Dendritic cell treated with granulocyte-macrophage colony-stimulating factor and Interleukin-4, amounts not matched to agents 40 ng/mL and 50 ng/mL, for 4 days (primary cell): Measurements from ENCODE around the gene RGPD5.
"Not testable (repeated sequence)": the region's sequence is repeated elsewhere in the genome, so short reads cannot be mapped to it uniquely, and the experiment has no call there.

Source experiments
- H3K27ac Mint-ChIP-seq: one replicate; pipeline ENCODE4 v1.8.0; 2022; ENCODE audit warnings: mild to moderate bottlenecking, mixed read lengths
- H3K27me3 Mint-ChIP-seq: one replicate; pipeline ENCODE4 v1.8.0; 2022; ENCODE audit warnings: mild to moderate bottlenecking, mixed read lengths
- H3K36me3 Mint-ChIP-seq: one replicate; pipeline ENCODE4 v1.8.0; 2022; ENCODE audit warnings: low read depth, mixed read lengths
- H3K4me1 Mint-ChIP-seq: one replicate; pipeline ENCODE4 v1.8.0; 2022; ENCODE audit warnings: low read depth, mixed read lengths
- H3K4me3 Mint-ChIP-seq: one replicate; pipeline ENCODE4 v1.8.0; 2022; ENCODE audit warnings: mild to moderate bottlenecking, moderate library complexity, mixed read lengths
- H3K9me3 Mint-ChIP-seq: one replicate; pipeline ENCODE4 v1.8.0; 2022; ENCODE audit warnings: mixed read lengths
- intact Hi-C: fragments of 100-400 bp; cut with micrococcal nuclease; formaldehyde crosslinking; loops from one replicate; pipeline ENCODE4 v1.15.0; 2022

Gene RGPD5

DNA sequence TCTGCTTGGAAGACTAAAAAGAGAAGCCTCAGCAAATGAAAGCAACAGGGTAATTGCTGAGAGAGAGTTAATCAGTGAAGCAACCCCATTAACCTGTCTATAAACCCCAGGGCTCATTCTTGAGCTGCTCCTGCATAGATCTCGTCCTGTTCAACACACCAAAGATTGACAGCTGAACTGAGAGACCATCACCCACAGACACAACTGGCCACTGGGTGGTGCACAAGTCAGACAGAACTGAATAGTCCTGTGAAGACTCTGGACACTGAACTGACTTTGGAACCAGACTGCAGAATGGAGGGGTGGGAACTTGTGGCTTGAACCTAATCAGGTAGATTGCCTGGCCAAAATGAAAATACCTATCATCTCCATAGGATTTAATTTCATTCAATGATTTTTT is 1.4 kb upstream of the RGPD5 start:
- H3K27ac Mint-ChIP-seq, intact Hi-C loops, H3K9me3 Mint-ChIP-seq, H3K27me3 Mint-ChIP-seq, H3K4me3 Mint-ChIP-seq, H3K4me1 Mint-ChIP-seq, H3K36me3 Mint-ChIP-seq: not testable (repeated sequence)

DNA sequence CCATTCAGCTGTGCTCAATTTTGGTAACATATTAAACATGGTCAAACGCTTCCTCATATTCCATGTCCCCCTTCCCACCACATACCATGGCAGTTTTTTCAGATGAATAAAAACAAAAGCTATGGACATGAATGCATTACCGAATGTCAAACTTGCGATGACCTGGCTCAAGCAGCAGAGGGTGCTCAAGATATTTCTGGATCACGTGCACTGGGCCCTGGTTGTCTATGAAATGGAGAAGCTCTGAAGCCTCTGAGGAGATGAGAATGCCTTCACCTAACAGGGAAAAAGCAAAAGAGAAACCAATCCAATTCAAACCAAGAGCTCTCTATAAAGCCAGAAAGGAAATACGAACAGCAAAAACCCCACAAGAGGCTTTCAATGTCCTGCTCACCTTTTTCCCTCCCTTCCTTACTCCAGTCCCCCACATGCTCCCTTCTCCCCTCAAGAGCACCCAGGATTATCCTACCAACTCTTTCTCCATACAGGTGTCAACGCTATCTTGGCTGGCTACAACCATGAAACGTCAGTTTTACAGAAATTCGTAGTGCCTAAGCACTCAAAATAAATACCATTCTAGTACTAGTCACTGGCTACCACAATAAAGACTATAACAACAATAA is 77.1 kb downstream of the RGPD5 start:
- H3K27ac Mint-ChIP-seq, H3K36me3 Mint-ChIP-seq, H3K9me3 Mint-ChIP-seq, H3K27me3 Mint-ChIP-seq, H3K4me3 Mint-ChIP-seq, intact Hi-C loops, H3K4me1 Mint-ChIP-seq: not testable (repeated sequence)

DNA sequence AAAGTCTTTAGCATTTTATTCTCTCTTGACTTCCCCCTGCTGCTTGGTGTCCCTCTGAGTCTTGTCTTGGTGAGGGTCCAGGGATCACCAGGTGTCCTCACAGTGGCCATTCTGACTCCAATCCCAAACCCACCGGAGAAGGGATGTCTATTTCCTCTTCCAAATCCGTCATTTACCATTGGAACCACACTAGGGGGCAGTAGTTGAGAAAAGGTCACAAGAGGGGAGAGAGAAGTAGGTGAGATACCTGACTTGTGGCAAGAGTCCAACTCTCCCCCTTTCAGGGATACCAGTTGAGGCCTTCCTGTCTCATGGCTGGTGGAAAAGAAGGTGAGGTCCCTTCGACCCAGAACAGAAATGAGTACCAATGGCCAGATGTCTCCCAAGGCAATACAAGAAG is 82.5 kb downstream of the RGPD5 start:
- intact Hi-C loops, H3K27ac Mint-ChIP-seq, H3K9me3 Mint-ChIP-seq, H3K4me1 Mint-ChIP-seq, H3K36me3 Mint-ChIP-seq, H3K27me3 Mint-ChIP-seq, H3K4me3 Mint-ChIP-seq: not testable (repeated sequence)

DNA sequence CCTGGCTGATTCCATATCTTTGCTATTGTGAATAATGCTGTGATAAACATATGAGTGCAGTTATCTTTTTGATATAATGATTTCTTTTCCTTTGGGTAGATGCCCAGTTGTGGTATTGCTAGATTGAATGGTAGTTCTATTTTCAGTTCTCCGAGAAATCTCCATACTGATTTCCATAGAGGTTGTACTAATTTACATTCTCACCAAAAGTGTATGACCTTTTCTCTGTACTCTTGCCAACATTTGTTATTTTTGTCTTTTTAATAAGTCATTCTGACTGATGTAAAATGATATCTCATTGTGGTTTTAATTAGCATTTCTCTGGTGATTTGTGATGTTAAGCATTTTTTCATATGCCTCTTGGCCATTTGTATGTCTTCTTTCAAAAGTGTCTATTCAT is 88.0 kb downstream of the RGPD5 start:
- H3K27ac Mint-ChIP-seq, intact Hi-C loops, H3K4me3 Mint-ChIP-seq, H3K36me3 Mint-ChIP-seq, H3K9me3 Mint-ChIP-seq, H3K4me1 Mint-ChIP-seq, H3K27me3 Mint-ChIP-seq: not testable (repeated sequence)

DNA sequence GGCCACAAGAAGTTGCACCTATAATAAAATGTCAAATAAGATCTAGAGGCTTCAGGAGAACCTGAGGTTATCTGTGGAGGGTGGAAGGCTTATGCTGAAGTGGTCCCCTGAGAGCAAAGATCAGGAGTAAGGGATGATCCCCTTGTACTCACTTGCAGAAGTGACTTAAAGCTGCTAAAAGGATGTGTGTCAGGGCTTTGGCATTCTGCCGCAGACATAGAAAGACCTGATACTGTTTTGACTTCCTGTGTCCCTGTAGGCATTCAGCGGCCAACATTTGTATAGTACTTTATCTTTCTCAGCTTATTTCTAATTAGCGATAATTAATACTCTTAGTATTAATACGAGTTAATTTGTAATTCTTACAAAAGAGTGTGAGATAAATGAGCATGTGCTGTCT is 94.3 kb downstream of the RGPD5 start:
- H3K9me3 Mint-ChIP-seq, H3K4me3 Mint-ChIP-seq, H3K4me1 Mint-ChIP-seq, H3K27ac Mint-ChIP-seq, H3K27me3 Mint-ChIP-seq, intact Hi-C loops, H3K36me3 Mint-ChIP-seq: not testable (repeated sequence)

DNA sequence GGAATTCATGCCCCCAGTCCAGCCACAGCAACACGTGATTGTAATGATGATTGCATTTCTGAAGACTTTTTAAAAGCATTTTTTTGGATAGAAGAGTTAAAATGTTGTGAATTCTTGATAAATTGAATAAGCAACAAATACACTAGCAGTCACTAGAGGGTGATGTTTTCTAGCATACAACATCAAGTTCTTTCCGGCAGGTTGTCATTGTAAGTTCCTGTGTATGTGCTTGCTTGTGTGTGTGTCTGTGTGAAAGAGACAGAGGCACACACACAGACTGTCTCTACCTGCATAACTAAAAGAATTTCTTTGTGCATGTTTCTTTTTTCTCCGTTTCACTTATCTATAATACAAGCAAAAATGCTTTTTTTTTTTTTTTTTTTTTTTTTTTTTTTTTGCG is 95.8 kb downstream of the RGPD5 start:
- H3K4me3 Mint-ChIP-seq, H3K4me1 Mint-ChIP-seq, H3K27me3 Mint-ChIP-seq, H3K9me3 Mint-ChIP-seq, intact Hi-C loops, H3K27ac Mint-ChIP-seq, H3K36me3 Mint-ChIP-seq: not testable (repeated sequence)

DNA sequence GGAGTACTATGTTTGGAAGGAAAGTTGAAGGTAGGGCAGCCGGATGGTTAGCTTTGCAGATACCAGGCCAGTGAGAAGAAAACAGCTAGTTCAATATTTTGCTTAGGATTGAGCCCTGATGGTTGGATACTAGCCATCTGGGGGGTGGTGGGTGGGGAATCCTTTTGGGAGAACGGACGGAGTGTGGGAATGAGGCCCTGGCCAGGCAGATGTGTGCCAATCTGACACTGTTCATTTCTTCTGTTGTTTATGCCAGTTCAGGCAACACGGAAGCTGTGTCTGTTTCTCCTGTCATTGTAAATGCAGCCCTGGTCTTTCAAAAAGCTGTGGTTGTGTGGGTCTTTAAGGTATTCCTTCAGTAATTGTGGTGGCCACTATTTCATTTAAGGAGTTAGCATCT is 96.9 kb downstream of the RGPD5 start:
- intact Hi-C loops, H3K4me3 Mint-ChIP-seq, H3K27me3 Mint-ChIP-seq, H3K27ac Mint-ChIP-seq, H3K4me1 Mint-ChIP-seq, H3K36me3 Mint-ChIP-seq, H3K9me3 Mint-ChIP-seq: not testable (repeated sequence)

DNA sequence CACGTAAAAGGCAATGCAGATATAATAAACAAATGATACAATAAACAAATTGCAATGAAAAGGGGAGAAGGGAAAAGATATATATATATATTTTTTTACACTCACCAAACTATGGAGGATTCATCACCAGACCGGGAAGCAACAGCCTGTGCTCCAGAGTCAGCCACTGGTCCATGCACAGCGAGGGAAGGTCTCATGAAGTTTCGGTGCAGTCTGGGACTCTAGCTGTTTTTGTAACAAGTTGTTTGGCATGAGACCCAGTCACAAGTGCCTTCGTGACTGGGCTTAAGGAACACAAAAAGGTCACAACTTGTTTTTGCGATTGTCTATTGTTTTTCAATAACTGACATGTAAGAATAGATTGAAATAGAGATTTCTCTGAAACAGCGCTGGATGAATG is 99.6 kb downstream of the RGPD5 start:
- H3K9me3 Mint-ChIP-seq, H3K27me3 Mint-ChIP-seq, H3K27ac Mint-ChIP-seq, H3K36me3 Mint-ChIP-seq, H3K4me1 Mint-ChIP-seq, intact Hi-C loops, H3K4me3 Mint-ChIP-seq: not testable (repeated sequence)

DNA sequence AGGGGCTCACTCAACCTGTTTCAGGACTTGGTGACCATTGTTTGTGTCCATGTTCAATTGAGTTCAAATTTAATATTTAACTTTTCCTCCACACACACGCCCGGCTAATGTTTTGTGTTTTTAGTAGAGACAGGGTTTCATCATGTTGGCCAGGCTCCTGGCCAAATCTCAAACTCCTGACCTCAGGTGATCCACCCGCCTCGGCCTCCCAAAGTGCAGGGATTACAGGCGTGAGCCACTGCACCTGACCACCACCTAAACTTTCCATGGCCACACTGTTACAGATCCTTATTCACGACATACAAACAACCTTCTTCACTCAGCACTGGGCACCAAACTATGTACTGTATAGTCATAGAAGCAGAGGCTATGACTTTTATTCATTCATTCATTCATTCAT is 100.0 kb downstream of the RGPD5 start:
- H3K27me3 Mint-ChIP-seq, intact Hi-C loops, H3K4me3 Mint-ChIP-seq, H3K4me1 Mint-ChIP-seq, H3K36me3 Mint-ChIP-seq, H3K27ac Mint-ChIP-seq, H3K9me3 Mint-ChIP-seq: not testable (repeated sequence)

DNA sequence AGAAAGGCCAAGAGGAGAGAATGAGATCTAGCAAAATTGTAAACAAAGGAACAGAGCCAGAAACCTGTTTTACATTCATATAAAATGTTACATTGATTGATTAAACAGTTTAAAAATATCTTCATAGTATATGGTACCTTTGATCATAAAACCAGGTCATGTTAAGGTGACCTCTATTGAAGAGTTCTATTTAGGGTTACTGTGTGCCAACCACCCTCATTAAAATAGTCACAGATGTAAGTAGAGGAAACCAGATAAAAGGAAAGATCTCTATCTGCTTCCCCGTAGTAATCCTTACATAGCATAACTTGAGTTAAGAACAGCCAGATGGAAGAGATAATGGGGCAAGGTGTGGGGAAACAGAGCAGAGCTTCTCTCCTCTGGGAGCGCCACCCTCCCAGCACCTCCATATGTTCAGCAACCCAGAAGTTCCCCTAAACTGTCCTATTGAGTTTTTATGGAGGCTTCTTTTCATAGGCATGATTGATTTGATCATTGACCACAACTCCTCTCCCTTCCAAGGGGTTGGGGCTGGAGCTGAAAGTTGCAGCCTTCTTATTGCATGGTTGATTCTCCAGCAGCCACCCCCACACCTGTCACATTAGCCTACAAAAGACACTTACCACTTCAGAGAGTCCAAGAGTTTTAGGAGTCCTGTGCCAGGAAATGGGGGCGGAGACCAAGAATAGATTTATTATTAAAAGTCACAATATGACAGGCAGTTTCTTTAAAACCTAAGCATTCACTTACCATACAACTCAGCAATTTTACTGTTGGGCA is 101.2 kb downstream of the RGPD5 start:
- H3K36me3 Mint-ChIP-seq, H3K9me3 Mint-ChIP-seq, H3K27ac Mint-ChIP-seq, H3K4me1 Mint-ChIP-seq, H3K27me3 Mint-ChIP-seq, H3K4me3 Mint-ChIP-seq, intact Hi-C loops: not testable (repeated sequence)

DNA sequence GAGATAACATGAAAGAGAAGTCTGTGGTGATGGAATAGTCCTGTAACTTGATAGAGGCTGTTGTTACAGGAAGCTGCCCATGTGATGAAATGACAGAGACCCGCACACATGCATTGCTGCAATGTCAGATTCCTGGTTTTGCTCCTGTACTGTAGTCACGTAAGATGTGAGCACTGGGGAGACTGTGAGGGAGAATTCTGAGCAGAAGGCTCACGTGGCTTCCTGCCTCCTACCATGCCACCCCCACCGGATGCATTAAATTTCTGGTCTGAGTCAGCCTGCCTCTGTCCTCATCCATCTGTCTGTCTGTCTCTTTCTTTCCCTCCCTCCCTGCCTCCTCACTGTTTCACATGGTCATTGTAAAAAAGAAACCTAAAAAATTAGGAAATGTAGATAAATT is 102.1 kb downstream of the RGPD5 start:
- H3K27ac Mint-ChIP-seq, H3K36me3 Mint-ChIP-seq, intact Hi-C loops, H3K4me3 Mint-ChIP-seq, H3K4me1 Mint-ChIP-seq, H3K27me3 Mint-ChIP-seq, H3K9me3 Mint-ChIP-seq: not testable (repeated sequence)

DNA sequence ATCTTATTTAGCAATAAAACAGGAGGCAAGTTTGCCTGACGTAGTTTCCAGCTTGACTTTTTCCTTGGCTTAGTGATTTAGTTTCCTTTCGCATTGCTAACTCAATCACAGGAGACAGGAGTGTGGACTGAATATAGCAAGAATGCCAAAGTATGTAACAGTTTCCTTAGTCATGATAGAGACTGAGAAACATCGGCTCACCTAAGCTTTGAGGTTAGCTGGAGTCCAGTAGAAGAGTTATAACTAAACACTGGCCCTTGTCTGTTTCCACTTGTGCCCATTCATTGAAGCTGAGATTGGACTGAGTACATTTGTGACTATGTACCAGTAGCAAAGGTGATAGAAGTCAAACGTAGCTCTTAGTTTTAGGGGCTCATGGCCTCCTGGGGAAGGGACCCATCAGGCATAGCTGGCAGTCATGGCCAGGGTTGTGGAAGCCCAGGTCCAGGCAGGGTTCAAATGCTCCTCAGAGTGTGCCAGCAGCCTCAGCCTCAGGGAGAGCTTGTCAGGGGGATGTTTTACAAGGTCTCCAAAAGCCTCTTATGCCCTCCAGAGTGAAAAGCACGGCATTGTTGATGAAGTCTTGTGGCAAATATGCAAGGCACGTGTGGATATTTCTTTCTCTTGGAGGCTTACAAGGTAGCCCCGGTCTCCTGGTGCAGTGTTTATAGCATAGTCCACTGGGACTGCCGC is 103.8 kb downstream of the RGPD5 start:
- H3K36me3 Mint-ChIP-seq, H3K27me3 Mint-ChIP-seq, H3K4me1 Mint-ChIP-seq, H3K27ac Mint-ChIP-seq, H3K9me3 Mint-ChIP-seq, H3K4me3 Mint-ChIP-seq, intact Hi-C loops: not testable (repeated sequence)

DNA sequence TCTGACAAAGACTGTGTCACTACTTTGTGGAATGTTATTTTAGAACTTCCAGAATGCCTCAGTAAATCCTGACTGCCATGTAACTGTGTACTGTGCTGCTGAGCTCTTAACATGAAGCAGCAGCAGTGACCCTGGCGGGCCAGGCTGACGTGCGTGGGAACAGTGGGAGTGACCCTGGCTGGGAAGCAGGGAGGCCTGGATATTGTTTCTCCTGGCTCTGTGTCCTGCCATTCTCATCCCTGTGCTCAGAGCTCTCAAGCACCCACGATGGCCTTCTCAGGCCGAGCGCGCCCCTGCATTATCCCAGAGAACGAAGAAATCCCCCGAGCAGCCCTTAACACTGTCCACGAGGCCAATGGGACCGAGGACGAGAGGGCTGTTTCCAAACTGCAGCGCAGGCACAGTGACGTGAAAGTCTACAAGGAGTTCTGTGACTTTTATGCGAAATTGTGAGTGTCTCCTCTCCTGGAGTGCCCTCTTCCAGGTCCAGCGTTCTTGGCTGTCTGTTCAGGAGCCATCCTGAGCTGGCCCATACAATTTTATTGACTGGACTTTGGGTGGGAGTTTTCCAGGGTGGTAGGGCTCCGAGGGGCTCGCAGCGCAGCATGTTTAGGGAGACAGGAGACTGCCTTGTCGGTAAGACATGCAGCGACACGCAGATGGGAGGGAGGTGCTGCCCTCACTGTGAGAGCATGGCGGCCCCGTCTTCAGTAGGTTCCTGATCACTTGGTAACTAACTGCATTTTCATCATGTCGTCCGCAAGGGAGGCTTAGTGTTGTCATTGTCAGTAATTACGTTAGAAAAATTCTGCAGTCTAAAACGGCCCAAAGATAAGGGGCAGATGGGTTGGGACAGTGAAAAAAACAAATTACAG is 104.6 kb downstream of the RGPD5 start, which contains the start of gene LIMS3:
LIMS3 (plus strand) TSS at position 227 of the 875 bp plus-strand sequence; CDS start at position 268, 41 bp downstream.
- H3K27ac Mint-ChIP-seq, H3K4me3 Mint-ChIP-seq, H3K36me3 Mint-ChIP-seq, H3K27me3 Mint-ChIP-seq, H3K4me1 Mint-ChIP-seq, H3K9me3 Mint-ChIP-seq, intact Hi-C loops: not testable (repeated sequence)

DNA sequence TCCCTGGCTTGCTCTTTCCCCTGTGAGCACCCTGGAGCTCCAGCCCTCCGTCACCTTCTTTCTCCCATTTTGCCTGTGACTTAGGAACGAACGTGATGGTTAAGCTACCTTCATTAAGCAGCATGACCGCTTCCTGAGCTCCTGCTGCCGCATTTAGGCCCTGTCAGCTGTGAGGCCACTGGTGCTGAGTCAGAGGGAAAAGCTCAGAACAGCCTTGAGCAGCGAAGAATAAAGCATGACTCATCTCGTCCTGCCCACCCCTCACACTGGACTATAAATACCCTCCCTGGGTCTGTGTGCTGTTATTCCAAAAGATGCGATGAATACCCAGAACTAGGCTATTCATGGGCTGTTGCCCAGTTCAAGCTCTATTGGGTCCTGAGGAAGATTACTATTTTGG is 111.7 kb downstream of the RGPD5 start:
- H3K36me3 Mint-ChIP-seq, H3K27ac Mint-ChIP-seq, H3K4me3 Mint-ChIP-seq, intact Hi-C loops, H3K4me1 Mint-ChIP-seq, H3K27me3 Mint-ChIP-seq, H3K9me3 Mint-ChIP-seq: not testable (repeated sequence)
